Esophagus muscularis mucosa (tissue), 4 donors: ENCODE measurements around the gene ITGB1BP2. TPM values are rescaled to one million over a fixed set of nuclear protein-coding genes. Genes with fewer than 3 reads are reported as not detected.
"Not testable (repeated sequence)": the region's sequence is repeated elsewhere in the genome, so short reads cannot be mapped to it uniquely, and the experiment has no call there.

Experiments
- DNase-seq: peaks from one replicate; pipeline ENCODE4 v3.0.0-alpha.2; 2017; ENCODE audit errors: extremely low spot score
- H3K27ac ChIP-seq, 4 donors: fragments of 200-600 bp; sonication (generic); replicated peaks in 1 of 4; 1 replicate in 3 of 4; 2 replicates in 1 of 4; pipeline ENCODE4 v1.5.1; 2016 to 2019; ENCODE audit warnings: mild to moderate bottlenecking in 1 of 4
- H3K27me3 ChIP-seq, 4 donors: fragments of 200-600 bp; sonication (generic); one replicate each; pipeline versions ENCODE4 v1.5.1 to v1.6.0; 2016 to 2019
- H3K36me3 ChIP-seq, 4 donors: fragments of 200-600 bp; sonication (generic); one replicate each; pipeline ENCODE4 v1.5.1; 2016 to 2019
- H3K4me1 ChIP-seq, 4 donors: fragments of 200-600 bp; sonication (generic); one replicate each; pipeline ENCODE4 v1.5.1; 2016 to 2019
- H3K4me3 ChIP-seq, 4 donors: fragments of 200-600 bp; sonication (generic); 1 replicate in 2 of 4; 2 replicates in 2 of 4; pipeline ENCODE4 v1.5.1; 2016 to 2019; ENCODE audit warnings: mild to moderate bottlenecking in 4 of 4, moderate library complexity in 1 of 4
- H3K9me3 ChIP-seq, 4 donors: fragments of 200-600 bp; sonication (generic); 1 replicate in 3 of 4; 2 replicates in 1 of 4; pipeline ENCODE4 v1.5.1; 2016 to 2019
- CTCF ChIP-seq, 3 experiments: fragments of 200-600 bp in 2 of 3; fragments of 450-650 bp in 1 of 3; sonication (generic) in 2 of 3; IDR thresholded peaks; one replicate each; pipeline ENCODE4 v1.5.1; 2017 to 2019; ENCODE audit warnings: antibody characterized with exemption in 3 of 3, mild to moderate bottlenecking in 2 of 3, moderate library complexity in 1 of 3
- EP300 ChIP-seq: sonication (generic); formaldehyde crosslinking; IDR thresholded peaks from one replicate; pipeline ENCODE4 v1.6.1; 2017; ENCODE audit warnings: antibody characterized with exemption
- POLR2A ChIP-seq: fragments of 450-650 bp; IDR thresholded peaks from one replicate; pipeline ENCODE4 v1.6.1; 2017; ENCODE audit warnings: antibody characterized with exemption, moderate library complexity, mild to moderate bottlenecking, low read depth
- POLR2AphosphoS5 ChIP-seq, 2 donors: sonication (generic); formaldehyde crosslinking; IDR thresholded peaks; one replicate each; pipeline ENCODE4 v1.6.1; 2017; ENCODE audit warnings: antibody characterized with exemption in 2 of 2
- WGBS: methylation state at CpG from one replicate; pipeline ENCODE4 v1.1.5; 2018; 5-methylcytosine and 5-hydroxymethylcytosine counted together
- intact Hi-C: fragments of 100-400 bp; cut with DNase I; formaldehyde crosslinking; loops from one replicate; pipeline ENCODE4 v1.15.1; 2023
- total RNA-seq, 4 donors: library from RNA; depleted of rRNA; stranded (reverse); fragments of >200 nt; gene quantifications; one replicate each; pipeline versions ENCODE4 v1.1.0 to v1.2.1, GENCODE V29; 2016

The ITGB1BP2 gene
- total RNA-seq, 4 donors from 2014 or later = 12.0 to 35.7 (median 22.2) TPM

DNA sequence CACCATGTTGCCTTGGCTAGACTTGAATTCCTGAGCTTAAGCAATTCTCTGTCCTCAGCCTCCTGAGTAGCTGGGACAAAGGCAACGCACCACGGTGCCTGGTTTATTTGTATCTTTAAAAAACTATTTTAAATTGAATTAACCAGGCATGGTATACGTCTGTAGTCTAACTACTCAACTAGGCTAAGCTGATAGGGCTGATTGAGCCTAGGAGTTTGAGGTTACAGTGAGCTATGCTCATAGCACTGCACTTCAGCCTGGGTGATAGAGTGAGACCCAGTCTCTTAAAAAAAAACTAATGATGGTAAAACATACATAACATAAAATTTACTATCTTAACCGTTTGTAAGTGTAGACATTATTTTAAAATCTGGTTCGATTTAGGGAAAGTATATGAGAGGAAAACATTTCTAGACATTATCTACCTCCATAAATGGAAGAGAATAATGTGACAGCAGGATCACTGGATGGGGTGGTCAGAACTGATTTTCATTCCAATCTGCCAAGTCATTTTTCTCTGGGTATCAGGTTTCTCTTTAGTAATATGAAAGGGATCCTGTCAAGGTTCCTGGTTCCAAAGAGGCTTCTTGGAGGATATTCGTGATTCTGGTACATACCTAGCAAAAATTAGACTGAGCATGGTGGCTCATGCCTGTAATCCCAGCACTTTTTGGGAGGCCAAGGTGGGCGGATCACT, 8.7 kb upstream of the ITGB1BP2 start:
- no peak for TF ChIP-seq POLR2AphosphoS5 (IDR thresholded peaks at IDR 0.05)
- no peak for TF ChIP-seq CTCF (IDR thresholded peaks at IDR 0.05)
- no peak for TF ChIP-seq EP300
- no peak for TF ChIP-seq POLR2A
- no peak for DNase-seq
- no peaks in the 10 kb centered on the region for H3K9me3 ChIP-seq
- H3K4me3 ChIP-seq = no peak overlapping the region
- peaks cover 5 to 50% (median 30%) of the 10 kb centered on the region in 4 donors for H3K4me1 ChIP-seq
- intact Hi-C loops = no loop called here
- peaks cover 40 to 74% (median 60%) of the 10 kb centered on the region in 4 donors for H3K36me3 ChIP-seq
- 73% methylated on average over 7 of the region's 7 CpGs for WGBS
- peak overlapping the region in 2 of 4 donors; percentile 20 to 38 for H3K27ac ChIP-seq
- H3K27me3 ChIP-seq = no peaks in the 10 kb centered on the region

DNA sequence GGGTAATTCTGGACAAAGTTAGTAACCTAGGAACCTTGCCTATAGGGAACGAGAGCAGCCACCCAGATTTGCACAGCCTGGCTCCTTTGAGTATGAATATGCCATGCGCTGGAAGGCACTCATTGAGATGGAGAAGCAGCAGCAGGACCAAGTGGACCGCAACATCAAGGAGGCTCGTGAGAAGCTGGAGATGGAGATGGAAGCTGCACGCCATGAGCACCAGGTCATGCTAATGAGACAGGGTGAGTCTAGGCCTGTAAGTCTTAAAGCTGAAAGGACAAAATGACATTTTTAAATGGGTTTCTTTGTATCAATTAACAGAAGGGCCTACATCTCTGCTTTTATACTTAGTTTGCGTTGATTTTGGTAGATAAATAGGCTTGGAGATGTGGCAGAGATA, 4.7 kb upstream of the ITGB1BP2 start:
- no peak for TF ChIP-seq EP300
- no peak for TF ChIP-seq POLR2A
- TF ChIP-seq CTCF (IDR thresholded peaks at IDR 0.05) = no peak
- TF ChIP-seq POLR2AphosphoS5 (IDR thresholded peaks at IDR 0.05) = no peak
- Histone ChIP-seq H3K27me3 (no peaks in the 10 kb centered on the region), H3K4me3 (no peak overlapping the region), H3K36me3 (peaks cover 62 to 89% (median 79%) of the 10 kb centered on the region in 4 donors), H3K9me3 (no peaks in the 10 kb centered on the region), H3K4me1 (peaks cover 0 to 21% (median 6%) of the 10 kb centered on the region in 4 donors), H3K27ac (no peak overlapping the region)
- intact Hi-C loops = no loop called here
- DNase-seq = no peak
- 89% methylated on average over 6 of the region's 6 CpGs for WGBS

- WGBS = 40% methylated on average over 3 of the region's 3 CpGs
- peaks cover 0 to 19% (median 13%) of the 10 kb centered on the region in 4 donors for H3K4me1 ChIP-seq
- H3K9me3 ChIP-seq = no peaks in the 10 kb centered on the region
- H3K4me3 ChIP-seq = no peak overlapping the region
- H3K27ac ChIP-seq = no peak overlapping the region
- intact Hi-C loops = no loop called here
- TF ChIP-seq POLR2A (no peak), POLR2AphosphoS5 (IDR thresholded peaks at IDR 0.05) (peak in 1 of 2 donors; percentile 13)
- DNase-seq = no peak
- H3K36me3 ChIP-seq = peaks cover 53 to 76% (median 70%) of the 10 kb centered on the region in 4 donors
- no peaks in the 10 kb centered on the region for H3K27me3 ChIP-seq
These were observed 3.4 kb upstream of the ITGB1BP2 start for GRCh38 chrX:71298119-71298518.

DNA sequence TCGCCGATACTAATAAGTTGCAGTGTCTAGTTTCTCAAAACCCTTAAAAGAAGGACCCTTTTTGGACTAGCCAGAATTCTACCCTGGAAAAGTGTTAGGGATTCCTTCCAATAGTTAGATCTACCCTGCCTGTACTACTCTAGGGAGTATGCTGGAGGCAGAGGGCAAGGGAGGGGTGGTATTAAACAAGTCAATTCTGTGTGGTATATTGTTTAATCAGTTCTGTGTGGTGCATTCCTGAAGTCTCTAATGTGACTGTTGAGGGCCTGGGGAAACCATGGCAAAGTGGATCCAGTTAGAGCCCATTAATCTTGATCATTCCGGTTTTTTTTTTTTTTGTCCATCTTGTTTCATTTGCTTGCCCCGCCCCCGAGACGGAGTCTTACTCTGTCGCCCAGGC, 1.5 kb upstream of the ITGB1BP2 start:
- H3K9me3 ChIP-seq, DNase-seq, H3K27me3 ChIP-seq, H3K4me3 ChIP-seq, intact Hi-C loops: not testable (repeated sequence)
- Histone ChIP-seq H3K4me1 (peaks cover 0 to 33% (median 21%) of the 10 kb centered on the region in 4 donors), H3K36me3 (peaks cover 38 to 56% (median 51%) of the 10 kb centered on the region in 4 donors), H3K27ac (peak overlapping the region in 2 of 4 donors; percentile 75 to 78)
- WGBS = 76% methylated on average over 7 of the region's 7 CpGs

DNA sequence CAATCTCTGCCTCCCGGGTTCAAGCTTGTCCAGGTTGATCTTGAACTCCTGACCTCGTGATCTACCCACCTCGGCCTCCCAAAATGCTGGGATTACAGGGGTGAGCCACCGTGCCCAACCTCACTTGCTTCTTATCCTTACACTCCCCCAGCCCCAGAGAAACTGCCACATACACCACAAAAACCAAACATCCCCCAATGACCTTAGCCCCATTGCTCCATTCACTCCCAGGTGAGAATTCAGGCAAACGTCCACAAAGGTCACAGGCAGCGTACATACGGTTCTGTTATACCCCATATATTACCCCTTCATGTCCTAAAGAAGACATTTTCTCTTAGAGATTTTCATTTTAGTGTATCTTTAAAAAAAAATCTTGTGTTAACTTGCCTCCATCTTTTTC, 1.1 kb upstream of the ITGB1BP2 start:
- DNase-seq, H3K27me3 ChIP-seq, H3K9me3 ChIP-seq, intact Hi-C loops, H3K4me3 ChIP-seq: not testable (repeated sequence)
- WGBS = 77% methylated on average over 7 of the region's 7 CpGs
- Histone ChIP-seq H3K36me3 (peaks cover 34 to 52% (median 47%) of the 10 kb centered on the region in 4 donors), H3K27ac (peak overlapping the region; percentile 62 to 79 (median 76)), H3K4me1 (peaks cover 0 to 33% (median 21%) of the 10 kb centered on the region in 4 donors)

GRCh38 chrX:71302461-71303213, 1.1 kb downstream of the ITGB1BP2 start:
- 57% methylated on average over 3 of the region's 5 CpGs for WGBS
- peak overlapping the region; percentile 39 to 51 (median 50) for H3K4me3 ChIP-seq

More at GRCh38 chrX:71302461-71303213, 1.1 kb downstream of the ITGB1BP2 start:
- TF ChIP-seq POLR2A (no peak), CTCF (IDR thresholded peaks at IDR 0.05) (no peak), POLR2AphosphoS5 (IDR thresholded peaks at IDR 0.05) (no peak), EP300 (no peak)
- no peaks in the 10 kb centered on the region for H3K27me3 ChIP-seq
- H3K27ac ChIP-seq = peak overlapping the region; percentile 62 to 79 (median 76)
- no peaks in the 10 kb centered on the region for H3K9me3 ChIP-seq
- H3K4me1 ChIP-seq = peaks cover 0 to 33% (median 21%) of the 10 kb centered on the region in 4 donors
- DNase-seq = no peak
- H3K36me3 ChIP-seq = peaks cover 23 to 31% (median 27%) of the 10 kb centered on the region in 4 donors
- intact Hi-C loops = no loop called here
